ENCODE measurements around the gene TTC1. TPM values are rescaled to one million over a fixed set of nuclear protein-coding genes. Genes with fewer than 3 reads are reported as not detected.

Gene TTC1
- total RNA-seq, 4 donors from 2014 or later = 45.4 to 59.4 (median 49.8) TPM

- Histone ChIP-seq H3K9me3 (no peaks in the 10 kb centered on the region), H3K4me3 (no peak overlapping the region), H3K27ac (replicated peaks in 1 of 4) (no peak overlapping the region), H3K27me3 (no peaks in the 10 kb centered on the region), H3K36me3 (peaks cover 39 to 98% (median 92%) of the 10 kb centered on the region in 4 donors), H3K4me1 (no peaks in the 10 kb centered on the region)
- TF ChIP-seq POLR2AphosphoS5 (IDR thresholded peaks at IDR 0.05) (no peak), POLR2A (IDR thresholded peaks at IDR 0.05; ENCODE audit: low read depth) (no peak), CTCF (IDR thresholded peaks at IDR 0.05) (no peak), EP300 (IDR thresholded peaks at IDR 0.05) (no peak)
- intact Hi-C loops (cut with DNase I) = no loop called here
- WGBS = 89% methylated on average over 1 of the region's 1 CpG
- DNase-seq (ENCODE audit: extremely low spot score) = no peak
Measured at GRCh38 chr5:160054047-160054446, 45.1 kb downstream of the TTC1 start.

- WGBS = 94% methylated on average over 2 of the region's 2 CpGs
- Histone ChIP-seq H3K9me3 (no peaks in the 10 kb centered on the region), H3K36me3 (peaks cover 35 to 98% (median 88%) of the 10 kb centered on the region in 4 donors), H3K4me3 (no peak overlapping the region), H3K27me3 (no peaks in the 10 kb centered on the region), H3K27ac (replicated peaks in 1 of 4) (no peak overlapping the region), H3K4me1 (no peaks in the 10 kb centered on the region)
- intact Hi-C loops (cut with DNase I) = no loop called here
- TF ChIP-seq CTCF (IDR thresholded peaks at IDR 0.05) = no peak
- no peak for TF ChIP-seq EP300 (IDR thresholded peaks at IDR 0.05)
- TF ChIP-seq POLR2AphosphoS5 (IDR thresholded peaks at IDR 0.05) = no peak
- no peak for TF ChIP-seq POLR2A (IDR thresholded peaks at IDR 0.05; ENCODE audit: low read depth)
- no peak for DNase-seq (ENCODE audit: extremely low spot score)
Measured at GRCh38 chr5:160054831-160055230, 45.9 kb downstream of the TTC1 start.

- 93% methylated on average over 4 of the region's 4 CpGs for WGBS
Measured at GRCh38 chr5:160057256-160057655, 48.3 kb downstream of the TTC1 start.

GRCh38 chr5:160060001-160060400, 51.1 kb downstream of the TTC1 start:
- Histone ChIP-seq H3K27me3 (no peaks in the 10 kb centered on the region), H3K4me3 (no peak overlapping the region), H3K4me1 (peaks cover 0 to 5% (median 0%) of the 10 kb centered on the region in 4 donors), H3K27ac (replicated peaks in 1 of 4) (no peak overlapping the region), H3K9me3 (no peaks in the 10 kb centered on the region), H3K36me3 (peaks cover 34 to 93% (median 70%) of the 10 kb centered on the region in 4 donors)
- no peak for DNase-seq (ENCODE audit: extremely low spot score)
- 96% methylated on average over 4 of the region's 4 CpGs for WGBS
- intact Hi-C loops (cut with DNase I) = no loop called here
- TF ChIP-seq EP300 (IDR thresholded peaks at IDR 0.05) (no peak), CTCF (IDR thresholded peaks at IDR 0.05) (no peak), POLR2A (IDR thresholded peaks at IDR 0.05; ENCODE audit: low read depth) (no peak), POLR2AphosphoS5 (IDR thresholded peaks at IDR 0.05) (no peak)

More at GRCh38 chr5:160057256-160057655, 48.3 kb downstream of the TTC1 start:
- DNase-seq (ENCODE audit: extremely low spot score) = no peak
- Histone ChIP-seq H3K36me3 (peaks cover 34 to 98% (median 83%) of the 10 kb centered on the region in 4 donors), H3K4me1 (no peaks in the 10 kb centered on the region), H3K4me3 (no peak overlapping the region), H3K9me3 (no peaks in the 10 kb centered on the region), H3K27me3 (no peaks in the 10 kb centered on the region), H3K27ac (replicated peaks in 1 of 4) (no peak overlapping the region)
- no peak for TF ChIP-seq EP300 (IDR thresholded peaks at IDR 0.05)
- no peak for TF ChIP-seq CTCF (IDR thresholded peaks at IDR 0.05)
- no peak for TF ChIP-seq POLR2A (IDR thresholded peaks at IDR 0.05; ENCODE audit: low read depth)
- no peak for TF ChIP-seq POLR2AphosphoS5 (IDR thresholded peaks at IDR 0.05)
- intact Hi-C loops (cut with DNase I) = no loop called here

- no peak overlapping the region for H3K4me3 ChIP-seq
- intact Hi-C loops (cut with DNase I) = no loop called here
- H3K9me3 ChIP-seq = no peaks in the 10 kb centered on the region
- peaks cover 0 to 5% (median 0%) of the 10 kb centered on the region in 4 donors for H3K4me1 ChIP-seq
- 94% methylated on average over 3 of the region's 3 CpGs for WGBS
- DNase-seq (ENCODE audit: extremely low spot score) = no peak
- TF ChIP-seq POLR2AphosphoS5 (IDR thresholded peaks at IDR 0.05) (no peak), POLR2A (IDR thresholded peaks at IDR 0.05; ENCODE audit: low read depth) (no peak), CTCF (IDR thresholded peaks at IDR 0.05) (no peak), EP300 (IDR thresholded peaks at IDR 0.05) (no peak)
- no peaks in the 10 kb centered on the region for H3K27me3 ChIP-seq
- no peak overlapping the region for H3K27ac ChIP-seq (replicated peaks in 1 of 4)
- H3K36me3 ChIP-seq = peaks cover 36 to 93% (median 64%) of the 10 kb centered on the region in 4 donors
Measured at GRCh38 chr5:160061770-160062169, 52.8 kb downstream of the TTC1 start.

All from esophagus muscularis mucosa (tissue), 4 donors.